CD14-positive monocyte (primary cell): Measurements from ENCODE around the gene SLC26A9. TPM values are rescaled to one million over a fixed set of nuclear protein-coding genes. Genes with fewer than 3 reads are reported as not detected.

Experiments used
- DNase-seq, 3 donors: peaks; one replicate each; pipeline ENCODE4 v3.0.0-alpha.2; 2011 to 2022
- H2AFZ ChIP-seq: 2 replicates; pipeline ENCODE4 v1.6.0; 2012; ENCODE audit warnings: mild to moderate bottlenecking, low read depth, low read length, inconsistent platforms; ENCODE audit not compliant: insufficient read depth, poor library complexity, severe bottlenecking
- H3K27ac ChIP-seq, 2 donors: 1 replicate in 1 of 2; 2 replicates in 1 of 2; pipeline ENCODE4 v1.5.1; 2012 to 2013; ENCODE audit warnings: low read length in 2 of 2, control low read depth in 1 of 2, inconsistent platforms in 1 of 2, low read depth in 1 of 2, mild to moderate bottlenecking in 1 of 2
- H3K27me3 ChIP-seq, 2 donors: one replicate each; pipeline versions ENCODE4 v1.6.0 to v1.6.1; 2011 to 2013; ENCODE audit warnings: low read length in 2 of 2; ENCODE audit not compliant: control insufficient read depth in 2 of 2, insufficient read depth in 2 of 2
- H3K36me3 ChIP-seq, 2 donors: replicated peaks in 1 of 2; 1 replicate in 1 of 2; 2 replicates in 1 of 2; pipeline versions ENCODE4 v1.5.1 to v1.6.1; 2012 to 2013; ENCODE audit warnings: low read length in 2 of 2, control low read depth in 1 of 2, inconsistent platforms in 1 of 2, mild to moderate bottlenecking in 1 of 2; ENCODE audit not compliant: insufficient read depth in 2 of 2, control insufficient read depth in 1 of 2
- H3K4me1 ChIP-seq, 2 donors: 1 replicate in 1 of 2; 2 replicates in 1 of 2; pipeline versions ENCODE4 v1.5.1 to v1.6.1; 2012 to 2013; ENCODE audit warnings: low read length in 2 of 2, control low read depth in 1 of 2, inconsistent platforms in 1 of 2, mild to moderate bottlenecking in 1 of 2, moderate library complexity in 1 of 2; ENCODE audit not compliant: insufficient read depth in 2 of 2, control insufficient read depth in 1 of 2
- H3K4me2 ChIP-seq: replicated peaks from 2 replicates; pipeline ENCODE3; 2012; ENCODE audit warnings: low read length, moderate library complexity, mild to moderate bottlenecking; ENCODE audit not compliant: poor library complexity, severe bottlenecking; ENCODE audit errors: extremely low read depth
- H3K4me3 ChIP-seq, 3 experiments: fragments of 200-600 bp in 1 of 3; sonication (generic) in 1 of 3; replicated peaks in 1 of 3; 1 replicate in 2 of 3; 2 replicates in 1 of 3; pipeline ENCODE4 v1.5.1; 2011 to 2013; ENCODE audit warnings: low read length in 3 of 3, mild to moderate bottlenecking in 3 of 3, control low read depth in 2 of 3, low read depth in 2 of 3, inconsistent platforms in 1 of 3, moderate library complexity in 1 of 3
- H3K79me2 ChIP-seq: 2 replicates; pipeline ENCODE4 v1.6.0; 2012; ENCODE audit warnings: mild to moderate bottlenecking, control low read depth, inconsistent platforms, low read length, moderate library complexity; ENCODE audit not compliant: insufficient read depth
- H3K9ac ChIP-seq: 2 replicates; pipeline ENCODE4 v1.6.0; 2017; ENCODE audit warnings: low read length, mild to moderate bottlenecking; ENCODE audit not compliant: insufficient read depth, poor library complexity, severe bottlenecking
- H3K9me3 ChIP-seq, 2 donors: replicated peaks in 1 of 2; 1 replicate in 1 of 2; 2 replicates in 1 of 2; pipeline versions ENCODE4 v1.5.1 to v1.6.1; 2012 to 2013; ENCODE audit warnings: low read length in 2 of 2, control low read depth in 1 of 2; ENCODE audit not compliant: control insufficient read depth in 1 of 2, insufficient read depth in 1 of 2
- H4K20me1 ChIP-seq: 2 replicates; pipeline ENCODE4 v1.6.0; 2012; ENCODE audit warnings: mild to moderate bottlenecking, low read length, control low read depth, moderate library complexity; ENCODE audit not compliant: insufficient read depth
- H3K27ac Mint-ChIP-seq, 7 donors: one replicate each; pipeline ENCODE4 v1.8.0; 2020; ENCODE audit warnings: mild to moderate bottlenecking in 7 of 7, mixed read lengths in 7 of 7, moderate library complexity in 6 of 7, inconsistent platforms in 2 of 7
- H3K27me3 Mint-ChIP-seq, 3 donors: one replicate each; pipeline ENCODE4 v1.8.0; 2021 to 2022; ENCODE audit warnings: low read depth in 3 of 3, mild to moderate bottlenecking in 3 of 3, mixed read lengths in 3 of 3, moderate library complexity in 3 of 3, inconsistent platforms in 1 of 3
- H3K36me3 Mint-ChIP-seq, 2 donors: one replicate each; pipeline ENCODE4 v1.8.0; 2020; ENCODE audit warnings: mixed read lengths in 2 of 2, inconsistent platforms in 1 of 2, mild to moderate bottlenecking in 1 of 2
- H3K4me1 Mint-ChIP-seq: one replicate; pipeline ENCODE4 v1.8.0; 2020; ENCODE audit warnings: mild to moderate bottlenecking, mixed read lengths
- H3K4me3 Mint-ChIP-seq, 2 donors: one replicate each; pipeline ENCODE4 v1.8.0; 2020; ENCODE audit warnings: mild to moderate bottlenecking in 2 of 2, mixed read lengths in 2 of 2, moderate library complexity in 1 of 2
- H3K9me3 Mint-ChIP-seq, 7 donors: one replicate each; pipeline ENCODE4 v1.8.0; 2020 to 2022; ENCODE audit warnings: mixed read lengths in 7 of 7, mild to moderate bottlenecking in 6 of 7, moderate library complexity in 6 of 7, inconsistent platforms in 2 of 7
- CTCF ChIP-seq: fragments of 200-600 bp; IDR thresholded peaks from one replicate; pipeline ENCODE4 v1.8.0; 2022; ENCODE audit warnings: antibody characterized with exemption, mild to moderate bottlenecking
- WGBS: methylation state at CpG from one replicate; pipeline ENCODE4 v1.1.5; 2013; ENCODE audit warnings: missing lambda C conversion rate; ENCODE audit not compliant: insufficient coverage; 5-methylcytosine and 5-hydroxymethylcytosine counted together
- intact Hi-C, 2 donors: fragments of 100-400 bp; cut with micrococcal nuclease; formaldehyde crosslinking; loops; one replicate each; pipeline versions ENCODE4 v1.15.0 to v1.15.1; 2023
- polyA plus RNA-seq, 3 donors: library from polyadenylated mRNA; depleted of rRNA in 1 of 3; unstranded in 2 of 3; stranded (reverse) in 1 of 3; fragments of 300-500 nt in 2 of 3; fragments of >200 nt in 1 of 3; fragmentation: Illumina TruSeq in 2 of 3; gene quantifications; 1 replicate in 2 of 3; 2 replicates in 1 of 3; pipeline ENCODE4 v1.2.3, GENCODE V29; 2012 to 2021

Gene SLC26A9
- polyA plus RNA-seq, 3 donors, result 0.04 TPM; not detected in 2

DNA sequence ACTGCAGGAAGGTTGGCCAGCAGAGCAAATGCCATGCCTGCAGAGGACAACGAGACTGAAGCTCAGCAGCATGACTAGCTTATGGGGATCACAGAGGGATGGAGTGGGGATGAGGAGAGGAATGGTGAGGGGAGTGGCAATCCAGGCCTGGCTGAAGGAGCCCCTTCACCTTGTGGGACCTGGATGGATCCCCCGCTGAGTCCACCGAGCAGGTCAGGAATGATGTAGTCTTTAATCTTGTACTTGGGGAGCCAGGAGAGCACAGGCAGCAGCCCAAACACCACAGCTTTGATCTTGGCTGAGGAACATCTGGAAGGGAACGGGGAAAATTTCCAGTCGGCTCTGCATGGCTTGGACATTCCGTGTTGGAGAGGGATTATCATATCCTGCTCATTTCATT lies 10.5 kb downstream of the SLC26A9 start:
- Histone ChIP-seq H3K27ac (peak overlapping the region in 1 of 2 donors; percentile 78), H3K79me2 (no peaks in the 10 kb centered on the region), H3K27me3 (no peaks in the 10 kb centered on the region), H3K4me3 (peak overlapping the region in 1 of 3 experiments; percentile 52), H3K9me3 (no peaks in the 10 kb centered on the region), H4K20me1 (no peaks in the 10 kb centered on the region), H3K4me2 (no peak overlapping the region), H3K4me1 (peaks cover 39 to 83% of the 10 kb centered on the region in 2 donors), H3K9ac (no peak overlapping the region), H3K36me3 (no peaks in the 10 kb centered on the region), H2AFZ (no peak overlapping the region)
- Mint-ChIP-seq H3K4me1 (peaks cover 51% of the 10 kb centered on the region), H3K27me3 (peaks cover 0 to 5% (median 3%) of the 10 kb centered on the region in 3 donors), H3K36me3 (peaks cover 0 to 2% of the 10 kb centered on the region in 2 donors), H3K4me3 (no peak overlapping the region), H3K9me3 (peaks cover 0 to 1% (median 0%) of the 10 kb centered on the region in 7 donors), H3K27ac (peak overlapping the region in 2 of 7 donors; percentile 61 to 70)
- intact Hi-C loops, result no loop called here
- no peak for TF ChIP-seq CTCF
- no peak for DNase-seq
- 96% methylated on average over 3 of the region's 6 CpGs for WGBS

GRCh38 chr1:205930799-205931281 lies 12.4 kb downstream of the SLC26A9 start:
- Histone ChIP-seq H4K20me1 (no peaks in the 10 kb centered on the region), H3K36me3 (no peaks in the 10 kb centered on the region), H3K27ac (no peak overlapping the region), H3K9ac (no peak overlapping the region), H3K9me3 (no peaks in the 10 kb centered on the region), H3K4me3 (peak overlapping the region in 1 of 3 experiments; percentile 10), H3K4me2 (peak overlapping the region; percentile 43), H2AFZ (peak overlapping the region; percentile 28), H3K79me2 (no peaks in the 10 kb centered on the region), H3K4me1 (peaks cover 39 to 83% of the 10 kb centered on the region in 2 donors), H3K27me3 (no peaks in the 10 kb centered on the region)
- Mint-ChIP-seq H3K4me3 (no peak overlapping the region), H3K4me1 (peaks cover 57% of the 10 kb centered on the region), H3K27me3 (peaks cover 0 to 4% (median 0%) of the 10 kb centered on the region in 3 donors), H3K36me3 (peaks cover 0 to 2% of the 10 kb centered on the region in 2 donors), H3K9me3 (no peaks in the 10 kb centered on the region), H3K27ac (peak overlapping the region in 2 of 7 donors; percentile 73 to 80)
- intact Hi-C loops, result no loop called here
- 67% methylated on average over 1 of the region's 4 CpGs for WGBS
- no peak for TF ChIP-seq CTCF
- peak; percentile 33 to 49 (median 45) for DNase-seq
